Suprapubic skin (tissue), 3 donors: Measurements from ENCODE around the gene NCK2.

ENCODE experiments used
- EP300 ChIP-seq: sonication (generic); formaldehyde crosslinking; IDR thresholded peaks from one replicate; pipeline ENCODE4 v1.6.1; 2017; ENCODE audit warnings: antibody characterized with exemption
- POLR2A ChIP-seq, 2 donors: fragments of 450-650 bp; IDR thresholded peaks; one replicate each; pipeline ENCODE4 v1.6.1; 2017; ENCODE audit warnings: antibody characterized with exemption in 2 of 2, mild to moderate bottlenecking in 2 of 2, moderate library complexity in 2 of 2
- TF ChIP-seq, protein P1 (sequence below), 2 donors: fragments of 200-600 bp in 1 of 2; fragments of 450-650 bp in 1 of 2; sonication (generic) in 1 of 2; IDR thresholded peaks; one replicate each; pipeline ENCODE4 v1.5.1; 2016 to 2019; ENCODE audit warnings: antibody characterized with exemption in 2 of 2, mild to moderate bottlenecking in 1 of 2, moderate library complexity in 1 of 2

DNA sequence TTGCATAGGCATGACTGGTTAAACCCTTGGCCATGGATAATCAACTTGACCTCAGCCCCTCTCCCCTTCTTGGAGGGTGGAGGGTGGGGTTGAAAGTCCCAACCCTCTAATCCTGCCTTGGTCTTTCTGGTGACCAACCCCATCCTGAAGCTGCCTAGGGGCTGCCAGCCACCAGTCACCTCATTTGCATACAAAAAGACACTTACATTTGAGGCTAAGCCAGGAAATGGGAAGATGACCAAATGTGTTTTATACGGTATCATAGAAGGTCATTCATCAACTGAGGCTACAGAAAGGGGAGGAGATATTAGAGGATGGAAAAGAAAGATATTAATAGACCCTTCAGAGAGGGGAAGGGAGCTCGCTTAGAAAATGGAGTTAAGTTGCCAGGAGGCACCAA, 96.8 kb downstream of the NCK2 start:
- TF ChIP-seq, protein P1, sequence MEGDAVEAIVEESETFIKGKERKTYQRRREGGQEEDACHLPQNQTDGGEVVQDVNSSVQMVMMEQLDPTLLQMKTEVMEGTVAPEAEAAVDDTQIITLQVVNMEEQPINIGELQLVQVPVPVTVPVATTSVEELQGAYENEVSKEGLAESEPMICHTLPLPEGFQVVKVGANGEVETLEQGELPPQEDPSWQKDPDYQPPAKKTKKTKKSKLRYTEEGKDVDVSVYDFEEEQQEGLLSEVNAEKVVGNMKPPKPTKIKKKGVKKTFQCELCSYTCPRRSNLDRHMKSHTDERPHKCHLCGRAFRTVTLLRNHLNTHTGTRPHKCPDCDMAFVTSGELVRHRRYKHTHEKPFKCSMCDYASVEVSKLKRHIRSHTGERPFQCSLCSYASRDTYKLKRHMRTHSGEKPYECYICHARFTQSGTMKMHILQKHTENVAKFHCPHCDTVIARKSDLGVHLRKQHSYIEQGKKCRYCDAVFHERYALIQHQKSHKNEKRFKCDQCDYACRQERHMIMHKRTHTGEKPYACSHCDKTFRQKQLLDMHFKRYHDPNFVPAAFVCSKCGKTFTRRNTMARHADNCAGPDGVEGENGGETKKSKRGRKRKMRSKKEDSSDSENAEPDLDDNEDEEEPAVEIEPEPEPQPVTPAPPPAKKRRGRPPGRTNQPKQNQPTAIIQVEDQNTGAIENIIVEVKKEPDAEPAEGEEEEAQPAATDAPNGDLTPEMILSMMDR (IDR thresholded peaks at IDR 0.05): no peak
- no peak for TF ChIP-seq POLR2A (IDR thresholded peaks at IDR 0.05)
- TF ChIP-seq EP300: no peak
